ENCODE results near the gene DAG1. TPM values are rescaled to one million over a fixed set of nuclear protein-coding genes. Genes with fewer than 3 reads are reported as not detected.

Gene DAG1
- total RNA-seq, 1 experiment from 2014 or later = 93.0 TPM

- Histone ChIP-seq H3T11ph (ENCODE audit: low read length) (no peak overlapping the region), H3K56ac (ENCODE audit: insufficient read length, low read depth, low read length) (no peak overlapping the region), H2BK12ac (ENCODE audit: insufficient read length, low read depth, low read length) (no peak overlapping the region), H4K91ac (ENCODE audit: insufficient read length, low read depth, low read length) (no peak overlapping the region), H2BK5ac (ENCODE audit: insufficient read length, low read length) (no peak overlapping the region), H3K14ac (ENCODE audit: insufficient read depth, low read length) (no peak overlapping the region), H4K8ac (replicated peaks; ENCODE audit: insufficient read length, low read depth, low read length) (no peak overlapping the region), H3K79me1 (ENCODE audit: insufficient read depth, low read depth, low read length, poor library complexity, severe bottlenecking) (no peaks in the 10 kb centered on the region), H3K9ac (ENCODE audit: extremely low read depth, insufficient read length, low read length) (no peak overlapping the region), H3K4ac (ENCODE audit: low read depth, low read length) (no peak overlapping the region), H2BK15ac (ENCODE audit: low read depth, low read length) (no peak overlapping the region), H2AFZ (ENCODE audit: low read length) (no peak overlapping the region), H3K4me2 (ENCODE audit: insufficient read depth, insufficient read length, low read length) (peak overlapping the region; percentile 88), H3K79me2 (ENCODE audit: insufficient read depth, low read length) (no peaks in the 10 kb centered on the region), H3K27me3 (ENCODE audit: insufficient read depth, low read length) (no peaks in the 10 kb centered on the region), H3K9me3 (ENCODE audit: control insufficient read depth, low read depth, low read length) (no peaks in the 10 kb centered on the region), H4K5ac (ENCODE audit: insufficient read length, low read depth, low read length) (no peak overlapping the region), H3K23ac (ENCODE audit: insufficient read length, low read depth, low read length) (no peak overlapping the region), H3K18ac (ENCODE audit: insufficient read length, low read depth, low read length) (no peak overlapping the region), H4K20me1 (ENCODE audit: control insufficient read depth, insufficient read depth, insufficient read length) (no peaks in the 10 kb centered on the region), H2BK120ac (ENCODE audit: low read depth, low read length, poor library complexity, severe bottlenecking) (no peak overlapping the region), H3K27ac (ENCODE audit: insufficient read length, low read depth, low read length) (no peak overlapping the region), H3K4me1 (ENCODE audit: insufficient read depth, low read length) (peaks cover 6% of the 10 kb centered on the region; the same call in 1 of the 2 replicates), H2AK5ac (ENCODE audit: insufficient read length, low read length) (no peak overlapping the region), H3K23me2 (ENCODE audit: insufficient read length, low read depth, low read length, poor library complexity, severe bottlenecking) (peaks cover 13% of the 10 kb centered on the region), H2BK20ac (ENCODE audit: low read depth, low read length, poor library complexity, severe bottlenecking) (no peak overlapping the region)
- H3K36me3 Mint-ChIP-seq (ENCODE audit: insufficient read depth in 1 of 3, low read depth in 3 of 3) = no peaks in the 10 kb centered on the region; a peak in 2 of 7 replicates
- no CpG with 5 or more reads among the region's 8 CpGs for WGBS (ENCODE audit: extremely low coverage, insufficient read length, low lambda C conversion rate)
- peaks cover 17% of the 10 kb centered on the region for H3K27me3 Mint-ChIP-seq (ENCODE audit: low read depth)
- H3K4me1 Mint-ChIP-seq = peaks cover 16 to 18% of the 10 kb centered on the region in 2 experiments
- peak overlapping the region in 1 of 3 experiments; percentile 98; a peak in 1 of 7 replicates for H3K27ac Mint-ChIP-seq
- no peak for DNase-seq
- H3K4me3 Mint-ChIP-seq = peak overlapping the region; percentile 96 to 97
- no peaks in the 10 kb centered on the region for H3K9me3 Mint-ChIP-seq
- TF ChIP-seq CTCF (conservative IDR thresholded peaks at IDR 0.05) = no peak
Measured at GRCh38 chr3:49553324-49553691, 83.2 kb downstream of the DAG1 start.

Measured in H9 (cell line).